HL-60 (cell line): ENCODE results near the gene ANKRD9.

Experiments
- SPI1 ChIP-seq: IDR thresholded peaks from 2 replicates; pipeline ENCODE4 v1.6.1; 2012; ENCODE audit warnings: low read depth, mild to moderate bottlenecking, borderline replicate concordance
- TF ChIP-seq, protein P1 (sequence below): IDR thresholded peaks from one replicate; pipeline ENCODE4 v1.5.1; 2011; ENCODE audit warnings: low read length, control low read depth, inconsistent platforms; ENCODE audit not compliant: insufficient read depth

DNA sequence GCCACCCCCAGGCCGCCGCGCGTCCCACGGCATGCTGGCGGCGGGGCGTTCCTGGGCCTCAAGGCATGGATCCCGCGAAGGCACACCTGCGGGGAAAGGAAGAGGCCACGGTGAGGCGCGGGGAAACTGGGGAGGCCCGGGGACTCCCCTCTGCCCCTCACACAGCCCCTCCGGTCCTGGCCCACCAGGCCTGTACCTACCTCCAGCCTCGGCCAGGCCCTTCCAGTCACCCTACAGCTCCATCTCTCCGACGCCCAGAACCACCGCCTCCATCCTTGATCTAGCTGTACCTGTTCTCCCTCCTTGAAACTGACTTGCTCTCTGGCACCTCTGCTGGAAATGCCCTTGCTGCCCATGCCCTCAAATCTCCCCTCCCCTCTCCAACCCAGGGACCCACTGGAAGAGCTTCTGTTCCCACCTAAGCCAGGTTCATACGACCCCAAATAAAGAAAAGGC, 1.7 kb downstream of the ANKRD9 start:
- TF ChIP-seq, protein P1, sequence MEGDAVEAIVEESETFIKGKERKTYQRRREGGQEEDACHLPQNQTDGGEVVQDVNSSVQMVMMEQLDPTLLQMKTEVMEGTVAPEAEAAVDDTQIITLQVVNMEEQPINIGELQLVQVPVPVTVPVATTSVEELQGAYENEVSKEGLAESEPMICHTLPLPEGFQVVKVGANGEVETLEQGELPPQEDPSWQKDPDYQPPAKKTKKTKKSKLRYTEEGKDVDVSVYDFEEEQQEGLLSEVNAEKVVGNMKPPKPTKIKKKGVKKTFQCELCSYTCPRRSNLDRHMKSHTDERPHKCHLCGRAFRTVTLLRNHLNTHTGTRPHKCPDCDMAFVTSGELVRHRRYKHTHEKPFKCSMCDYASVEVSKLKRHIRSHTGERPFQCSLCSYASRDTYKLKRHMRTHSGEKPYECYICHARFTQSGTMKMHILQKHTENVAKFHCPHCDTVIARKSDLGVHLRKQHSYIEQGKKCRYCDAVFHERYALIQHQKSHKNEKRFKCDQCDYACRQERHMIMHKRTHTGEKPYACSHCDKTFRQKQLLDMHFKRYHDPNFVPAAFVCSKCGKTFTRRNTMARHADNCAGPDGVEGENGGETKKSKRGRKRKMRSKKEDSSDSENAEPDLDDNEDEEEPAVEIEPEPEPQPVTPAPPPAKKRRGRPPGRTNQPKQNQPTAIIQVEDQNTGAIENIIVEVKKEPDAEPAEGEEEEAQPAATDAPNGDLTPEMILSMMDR: no peak
- TF ChIP-seq SPI1: no peak
